Endothelial cell of umbilical vein (primary cell): ENCODE results near the gene LARGE1.

ENCODE experiments used
- EZH2 ChIP-seq: IDR thresholded peaks from 2 replicates; pipeline ENCODE4 v1.6.1; 2012; ENCODE audit warnings: borderline replicate concordance, low read depth, mild to moderate bottlenecking, moderate library complexity, low read length, inconsistent platforms; ENCODE audit not compliant: severe bottlenecking
- FOS ChIP-seq: IDR thresholded peaks from 2 replicates; pipeline ENCODE4 v1.6.1; 2011; ENCODE audit warnings: mild to moderate bottlenecking, low read length, moderate library complexity, borderline replicate concordance; ENCODE audit not compliant: insufficient read depth
- POLR2A ChIP-seq: IDR thresholded peaks from 2 replicates; pipeline ENCODE4 v1.6.1; 2012; ENCODE audit warnings: low read depth, mild to moderate bottlenecking, control low read depth, low read length
- POLR2AphosphoS5 ChIP-seq: IDR thresholded peaks from 2 replicates; pipeline ENCODE4 v1.6.1; 2012; ENCODE audit warnings: low read depth, mild to moderate bottlenecking, control low read depth, low read length, moderate library complexity; ENCODE audit not compliant: insufficient read depth
- TF ChIP-seq, protein P1 (sequence below), 2 donors: IDR thresholded peaks; 1 replicate in 1 of 2; 2 replicates in 1 of 2; pipeline ENCODE4 v1.5.1; 2011; ENCODE audit warnings: low read length in 2 of 2, mild to moderate bottlenecking in 2 of 2, moderate library complexity in 2 of 2, control low read depth in 1 of 2, inconsistent platforms in 1 of 2, low read depth in 1 of 2; ENCODE audit not compliant: insufficient read depth in 1 of 2; ENCODE audit errors: extremely low read depth in 1 of 2

DNA sequence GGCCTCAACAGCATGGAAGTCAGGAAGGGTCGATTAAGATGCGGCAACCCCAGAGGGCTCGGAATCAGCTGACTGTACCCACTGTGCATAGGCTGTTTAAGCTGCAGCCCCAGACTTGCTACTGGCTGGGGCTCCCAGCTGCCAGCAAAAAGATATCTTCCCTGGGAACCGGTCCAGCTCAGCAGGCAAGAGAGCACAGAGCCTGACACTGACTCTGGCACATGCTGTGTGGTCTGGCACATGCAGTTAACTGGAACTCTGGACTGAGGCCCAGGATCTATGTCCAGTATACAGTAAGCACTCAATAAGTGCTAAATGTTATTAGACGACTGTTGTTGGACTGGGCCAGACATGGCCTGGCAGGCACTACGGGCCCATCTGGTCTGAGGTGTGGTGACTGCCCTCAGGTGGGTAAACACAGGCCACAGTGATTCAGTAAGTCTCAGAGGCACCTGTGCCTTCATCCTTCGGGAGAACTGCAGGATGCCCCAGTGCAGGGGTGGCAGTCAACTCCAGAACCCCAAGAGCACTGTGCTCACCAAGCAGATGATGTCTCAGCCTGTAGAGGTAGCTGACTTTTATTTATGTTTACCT, 87.6 kb downstream of the LARGE1 start:
- TF ChIP-seq POLR2AphosphoS5 (no peak), POLR2A (no peak), EZH2 (no peak), FOS (no peak)
- TF ChIP-seq, protein P1, sequence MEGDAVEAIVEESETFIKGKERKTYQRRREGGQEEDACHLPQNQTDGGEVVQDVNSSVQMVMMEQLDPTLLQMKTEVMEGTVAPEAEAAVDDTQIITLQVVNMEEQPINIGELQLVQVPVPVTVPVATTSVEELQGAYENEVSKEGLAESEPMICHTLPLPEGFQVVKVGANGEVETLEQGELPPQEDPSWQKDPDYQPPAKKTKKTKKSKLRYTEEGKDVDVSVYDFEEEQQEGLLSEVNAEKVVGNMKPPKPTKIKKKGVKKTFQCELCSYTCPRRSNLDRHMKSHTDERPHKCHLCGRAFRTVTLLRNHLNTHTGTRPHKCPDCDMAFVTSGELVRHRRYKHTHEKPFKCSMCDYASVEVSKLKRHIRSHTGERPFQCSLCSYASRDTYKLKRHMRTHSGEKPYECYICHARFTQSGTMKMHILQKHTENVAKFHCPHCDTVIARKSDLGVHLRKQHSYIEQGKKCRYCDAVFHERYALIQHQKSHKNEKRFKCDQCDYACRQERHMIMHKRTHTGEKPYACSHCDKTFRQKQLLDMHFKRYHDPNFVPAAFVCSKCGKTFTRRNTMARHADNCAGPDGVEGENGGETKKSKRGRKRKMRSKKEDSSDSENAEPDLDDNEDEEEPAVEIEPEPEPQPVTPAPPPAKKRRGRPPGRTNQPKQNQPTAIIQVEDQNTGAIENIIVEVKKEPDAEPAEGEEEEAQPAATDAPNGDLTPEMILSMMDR (IDR thresholded peaks at IDR 0.05; ENCODE audit: extremely low read depth in 1 of 2, insufficient read depth in 1 of 2, low read depth in 1 of 2, low read length in 2 of 2): no peak
